H1 (cell line): ENCODE data around the gene AP4B1. TPM values are rescaled to one million over a fixed set of nuclear protein-coding genes. Genes with fewer than 3 reads are reported as not detected.

Source experiments
- CTCF ChIA-PET: fragments of 300-600 bp; sonication (Branson Sonifier 250); formaldehyde crosslinking; loops from one replicate; lab custom pipeline; 2021; ENCODE audit not compliant: partially characterized antibody; lab: Charles Lee
- POLR2A ChIA-PET: fragments of 300-600 bp; sonication (Branson Sonifier 250); formaldehyde crosslinking; loops from one replicate; lab custom pipeline; 2021; ENCODE audit warnings: inconsistent platforms; ENCODE audit not compliant: partially characterized antibody; lab: Charles Lee
- DNase-seq, 2 experiments: peaks; one replicate each; pipeline versions ENCODE4 v3.0.0 to v3.0.0-alpha.2; 2010 to 2022; ENCODE audit warnings: low spot score in 2 of 2, low read depth in 1 of 2, mixed read lengths in 1 of 2
- FAIRE-seq: peaks from 2 replicates; lab custom pipeline; 2011; peaks lifted over from hg19 to GRCh38; lab: Jason Lieb, UNC
- H2AFZ ChIP-seq: 2 replicates; pipeline ENCODE4 v1.8.1; 2012; ENCODE audit warnings: low read length, inconsistent platforms
- H2AK5ac ChIP-seq: 2 replicates; pipeline ENCODE4 v1.6.1; 2013; ENCODE audit warnings: low read depth, low read length
- H2BK120ac ChIP-seq: replicated peaks from 2 replicates; pipeline ENCODE3; 2013; ENCODE audit warnings: low read depth, low read length, inconsistent platforms
- H2BK12ac ChIP-seq: 2 replicates; pipeline ENCODE4 v1.6.1; 2013; ENCODE audit warnings: low read depth, low read length
- H2BK15ac ChIP-seq: 2 replicates; pipeline ENCODE4 v1.6.1; 2013; ENCODE audit warnings: low read length
- H2BK20ac ChIP-seq: 2 replicates; pipeline ENCODE4 v1.6.1; 2013; ENCODE audit warnings: low read length
- H2BK5ac ChIP-seq: 2 replicates; pipeline ENCODE4 v1.6.1; 2013; ENCODE audit warnings: low read depth, low read length
- H3K14ac ChIP-seq: 2 replicates; pipeline ENCODE4 v1.6.1; 2013; ENCODE audit warnings: inconsistent platforms; ENCODE audit not compliant: insufficient read length
- H3K18ac ChIP-seq: 2 replicates; pipeline ENCODE4 v1.6.1; 2013; ENCODE audit warnings: low read length; ENCODE audit errors: extremely low read depth
- H3K23ac ChIP-seq: 2 replicates; pipeline ENCODE4 v1.6.1; 2013; ENCODE audit warnings: inconsistent platforms; ENCODE audit not compliant: insufficient read length
- H3K23me2 ChIP-seq: 2 replicates; pipeline ENCODE4 v1.6.1; 2013; ENCODE audit warnings: low read depth, low read length
- H3K27ac ChIP-seq: 2 replicates; pipeline ENCODE4 v1.6.1; 2011; ENCODE audit warnings: low read depth, low read length, inconsistent platforms
- H3K27me3 ChIP-seq, 4 experiments: replicated peaks in 1 of 4; 1 replicate in 1 of 4; 2 replicates in 3 of 4; pipeline versions ENCODE4 v1.6.1 to v1.8.1; 2011 to 2013; ENCODE audit warnings: low read length in 3 of 4, mild to moderate bottlenecking in 3 of 4, inconsistent platforms in 2 of 4, mixed read lengths in 2 of 4, moderate library complexity in 1 of 4; ENCODE audit not compliant: control insufficient read depth in 3 of 4, insufficient read depth in 3 of 4; ENCODE audit errors: extremely low read depth in 1 of 4
- H3K36me3 ChIP-seq, 4 experiments: 2 replicates each; pipeline versions ENCODE4 v1.6.1 to v1.8.1; 2011 to 2013; ENCODE audit warnings: mild to moderate bottlenecking in 4 of 4, low read length in 3 of 4, moderate library complexity in 2 of 4, control low read depth in 1 of 4, inconsistent platforms in 1 of 4; ENCODE audit not compliant: insufficient read depth in 4 of 4, control insufficient read depth in 2 of 4
- H3K4ac ChIP-seq: replicated peaks from 2 replicates; pipeline ENCODE3; 2013; ENCODE audit warnings: low read length, low read depth, mixed read lengths, inconsistent platforms; ENCODE audit not compliant: insufficient read length
- H3K4me1 ChIP-seq, 4 experiments: replicated peaks in 1 of 4; 1 replicate in 1 of 4; 2 replicates in 3 of 4; pipeline versions ENCODE4 v1.6.1 to v1.8.1; 2011 to 2013; ENCODE audit warnings: low read length in 3 of 4, inconsistent platforms in 2 of 4, mixed read lengths in 1 of 4; ENCODE audit not compliant: insufficient read depth in 4 of 4, control insufficient read depth in 3 of 4
- H3K4me2 ChIP-seq, 2 experiments: 2 replicates each; pipeline versions ENCODE4 v1.6.1 to v1.8.1; 2011 to 2013; ENCODE audit warnings: low read depth in 2 of 2, low read length in 2 of 2, control low read depth in 1 of 2, inconsistent platforms in 1 of 2, mild to moderate bottlenecking in 1 of 2; ENCODE audit not compliant: insufficient read depth in 1 of 2
- H3K4me3 ChIP-seq, 4 experiments: fragments of 200-600, 300-600 bp in 1 of 4; sonication (generic), shearing (Covaris generic), sonication (Bioruptor Twin) in 1 of 4; 2 replicates each; pipeline versions ENCODE4 v1.5.1 to v1.8.1; 2011 to 2016; ENCODE audit warnings: low read length in 4 of 4, low read depth in 3 of 4, control low read depth in 2 of 4, inconsistent platforms in 2 of 4, mild to moderate bottlenecking in 2 of 4, mixed read lengths in 1 of 4, moderate library complexity in 1 of 4; ENCODE audit not compliant: insufficient read depth in 2 of 4; ENCODE audit errors: extremely low read depth in 1 of 4
- H3K56ac ChIP-seq: replicated peaks from 2 replicates; pipeline ENCODE3; 2013; ENCODE audit warnings: low read depth, mild to moderate bottlenecking, mixed read lengths, low read length, inconsistent platforms; ENCODE audit not compliant: insufficient read length
- H3K79me1 ChIP-seq: 2 replicates; pipeline ENCODE4 v1.6.1; 2013; ENCODE audit warnings: low read depth, low read length, control low read depth
- H3K79me2 ChIP-seq, 2 experiments: 2 replicates each; pipeline versions ENCODE4 v1.6.1 to v1.8.1; 2012 to 2013; ENCODE audit warnings: low read length in 2 of 2, mild to moderate bottlenecking in 2 of 2, inconsistent platforms in 1 of 2; ENCODE audit not compliant: insufficient read depth in 2 of 2, control insufficient read depth in 1 of 2
- H3K9ac ChIP-seq, 4 experiments: replicated peaks in 1 of 4; 1 replicate in 1 of 4; 2 replicates in 3 of 4; pipeline versions ENCODE4 v1.6.1 to v1.8.1; 2011 to 2013; ENCODE audit warnings: low read depth in 3 of 4, low read length in 3 of 4, control low read depth in 2 of 4, mild to moderate bottlenecking in 2 of 4, moderate library complexity in 2 of 4, inconsistent platforms in 1 of 4; ENCODE audit errors: extremely low read depth in 1 of 4
- H3K9me3 ChIP-seq, 2 experiments: 2 replicates each; pipeline versions ENCODE4 v1.6.1 to v1.8.1; 2012 to 2013; ENCODE audit warnings: mild to moderate bottlenecking in 2 of 2, moderate library complexity in 2 of 2, control low read depth in 1 of 2, inconsistent platforms in 1 of 2, low read depth in 1 of 2, low read length in 1 of 2, mixed read lengths in 1 of 2; ENCODE audit not compliant: insufficient read depth in 2 of 2
- H4K20me1 ChIP-seq, 2 experiments: replicated peaks in 1 of 2; 2 replicates each; pipeline versions ENCODE3 to v1.8.1; 2011 to 2013; ENCODE audit warnings: inconsistent platforms in 2 of 2, low read length in 2 of 2, mild to moderate bottlenecking in 1 of 2; ENCODE audit not compliant: insufficient read depth in 2 of 2, control insufficient read depth in 1 of 2
- H4K5ac ChIP-seq: 2 replicates; pipeline ENCODE4 v1.6.1; 2013; ENCODE audit warnings: low read length, low read depth, mixed read lengths, inconsistent platforms; ENCODE audit not compliant: insufficient read length
- H4K8ac ChIP-seq: 2 replicates; pipeline ENCODE4 v1.8.0; 2013; ENCODE audit warnings: mild to moderate bottlenecking, moderate library complexity, low read length, inconsistent platforms; ENCODE audit not compliant: insufficient read depth; ENCODE audit errors: extremely low read depth
- H4K91ac ChIP-seq: replicated peaks from 2 replicates; pipeline ENCODE3; 2013; ENCODE audit warnings: low read length, mixed read lengths, inconsistent platforms; ENCODE audit not compliant: insufficient read length
- ATF3 ChIP-seq: IDR thresholded peaks from 2 replicates; pipeline ENCODE4 v1.6.1; 2011; ENCODE audit warnings: low read depth, mild to moderate bottlenecking, low read length; ENCODE audit not compliant: insufficient read depth
- BACH1 ChIP-seq: IDR thresholded peaks from 2 replicates; pipeline ENCODE4 v1.6.1; 2012; ENCODE audit warnings: low read length, improper control_type of control experiment
- BRCA1 ChIP-seq: IDR thresholded peaks from 2 replicates; pipeline ENCODE4 v1.6.1; 2012; ENCODE audit warnings: low read depth, low read length, improper control_type of control experiment
- CEBPB ChIP-seq: IDR thresholded peaks from 2 replicates; pipeline ENCODE4 v1.6.1; 2012; ENCODE audit warnings: low read depth, low read length
- CHD2 ChIP-seq: IDR thresholded peaks from 2 replicates; pipeline ENCODE4 v1.6.1; 2012; ENCODE audit warnings: low read length, improper control_type of control experiment
- E2F6 ChIP-seq: IDR thresholded peaks from 2 replicates; pipeline ENCODE4 v1.6.1; 2012; ENCODE audit warnings: inconsistent platforms
- GABPA ChIP-seq: IDR thresholded peaks from 2 replicates; pipeline ENCODE4 v1.6.1; 2011; ENCODE audit warnings: mild to moderate bottlenecking, low read length, moderate library complexity, borderline replicate concordance; ENCODE audit not compliant: insufficient read depth
- HDAC2 ChIP-seq, 2 experiments: fragments of 300-600 bp in 1 of 2; sonication (generic) in 1 of 2; IDR thresholded peaks; 2 replicates each; pipeline ENCODE4 v1.6.1; 2011 to 2012; ENCODE audit warnings: low read depth in 2 of 2, low read length in 2 of 2, mild to moderate bottlenecking in 2 of 2, moderate library complexity in 2 of 2, borderline replicate concordance in 1 of 2, inconsistent platforms in 1 of 2
- MAFK ChIP-seq: IDR thresholded peaks from 2 replicates; pipeline ENCODE4 v1.6.1; 2012; ENCODE audit warnings: low read depth, mild to moderate bottlenecking, improper control_type of control experiment, low read length
- NRF1 ChIP-seq: IDR thresholded peaks from 2 replicates; pipeline ENCODE4 v1.6.1; 2011; ENCODE audit warnings: mild to moderate bottlenecking, low read depth, low read length, improper control_type of control experiment
- POU5F1 ChIP-seq: IDR thresholded peaks from 2 replicates; pipeline ENCODE4 v1.6.1; 2011; ENCODE audit warnings: low read depth, mild to moderate bottlenecking, low read length, moderate library complexity
- RBBP5 ChIP-seq: IDR thresholded peaks from 2 replicates; pipeline ENCODE4 v1.7.1; 2012; ENCODE audit warnings: low read depth, mild to moderate bottlenecking, inconsistent platforms, low read length, moderate library complexity, borderline replicate concordance
- TBP ChIP-seq: IDR thresholded peaks from 2 replicates; pipeline ENCODE4 v1.6.1; 2011; ENCODE audit warnings: low read depth, low read length, improper control_type of control experiment
- TEAD4 ChIP-seq: IDR thresholded peaks from 2 replicates; pipeline ENCODE4 v1.6.1; 2012; ENCODE audit warnings: low read depth, low read length, inconsistent platforms, mixed read lengths
- WGBS, 2 experiments: shearing (Covaris generic) in 1 of 2; methylation state at CpG; one replicate each; pipeline versions ENCODE4 v1.1.6 to v1.1.7; 2013 to 2015; ENCODE audit warnings: low lambda C conversion rate in 2 of 2, mixed read lengths in 2 of 2, inconsistent platforms in 1 of 2, low coverage in 1 of 2, missing lambda C conversion rate in 1 of 2; ENCODE audit not compliant: insufficient replicate concordance in 2 of 2, insufficient coverage in 1 of 2, insufficient read length in 1 of 2; ENCODE audit errors: extremely low coverage in 1 of 2, missing lambda C conversion rate in 1 of 2; 5-methylcytosine and 5-hydroxymethylcytosine counted together
- polyA plus RNA-seq, 7 experiments: library from polyadenylated mRNA; depleted of rRNA in 3 of 7; stranded (reverse) in 5 of 7; unstranded in 2 of 7; fragments of >200 nt in 5 of 7; fragments of 200-250 nt in 2 of 7; gene quantifications; 1 replicate in 5 of 7; 2 replicates in 1 of 7; 4 replicates in 1 of 7; pipeline versions ENCODE4 v1.2.1 to v1.2.3, GENCODE V29; 2011 to 2013; ENCODE audit warnings: missing spikeins in 2 of 7, mixed read lengths in 2 of 7
- total RNA-seq: library from RNA; stranded (reverse); fragmentation: NEBNext Ultra II Directional; extraction: Animal tissue kit (Norgen Biotek cat#: 25700); gene quantifications from 2 replicates; pipeline ENCODE4 v1.2.1, GENCODE V29; 2021

AP4B1 gene
- total and polyA plus RNA-seq, 2 of the 8 experiments (the other 6 are each of a cell fraction or from before 2014, with no cell fraction given), result 8.9 to 9.0 TPM

GRCh38 chr1:113854234-113854633 is 50.4 kb downstream of the AP4B1 start:
- POLR2A ChIA-PET, result no interaction called here
- H2AK5ac ChIP-seq, result no peak overlapping the region
- DNase-seq, result no peak
- no peak overlapping the region for H2BK12ac ChIP-seq
- no peak overlapping the region for H3K56ac ChIP-seq
- H4K20me1 ChIP-seq, result no peaks in the 10 kb centered on the region
- no peaks in the 10 kb centered on the region for H3K79me2 ChIP-seq
- H3K27ac ChIP-seq, result no peak overlapping the region
- FAIRE-seq, result no peak
- no peak overlapping the region for H4K91ac ChIP-seq
- H3K14ac ChIP-seq, result no peak overlapping the region
- H3K23me2 ChIP-seq, result no peaks in the 10 kb centered on the region
- H2AFZ ChIP-seq, result no peak overlapping the region
- no peak overlapping the region for H2BK20ac ChIP-seq
- no peaks in the 10 kb centered on the region for H3K36me3 ChIP-seq
- H3K23ac ChIP-seq, result no peak overlapping the region
- no peak overlapping the region for H2BK120ac ChIP-seq
- no peaks in the 10 kb centered on the region for H3K27me3 ChIP-seq
- no peaks in the 10 kb centered on the region for H3K4me1 ChIP-seq
- CTCF ChIA-PET, result interaction anchor here (2.2 kb wide), 1 partner anchor 18 kb away, joined by 14 read pairs; no protein-coding TSS in a partner anchor
- no peak overlapping the region for H3K9ac ChIP-seq
- no peaks in the 10 kb centered on the region for H3K79me1 ChIP-seq
- no peak overlapping the region for H4K8ac ChIP-seq
- no peak overlapping the region for H3K4me2 ChIP-seq
- H3K4ac ChIP-seq, result no peak overlapping the region
- H4K5ac ChIP-seq, result no peak overlapping the region
- WGBS, 2 experiments, result 46% methylated on average over 1 of the region's 1 CpG; no CpG with 5 or more reads in 1 of the 2 experiments
- no peaks in the 10 kb centered on the region for H3K9me3 ChIP-seq
- H3K4me3 ChIP-seq, result no peak overlapping the region
- H2BK5ac ChIP-seq, result no peak overlapping the region
- H3K18ac ChIP-seq, result no peak overlapping the region
- H2BK15ac ChIP-seq, result no peak overlapping the region
- TF ChIP-seq MAFK (no peak), TEAD4 (no peak), TBP (no peak), POU5F1 (no peak), ATF3 (no peak), BACH1 (no peak), CHD2 (no peak), RBBP5 (no peak), BRCA1 (no peak), E2F6 (no peak), NRF1 (no peak), HDAC2 (IDR thresholded peaks at IDR 0.05; ENCODE audit: borderline replicate concordance in 1 of 2, low read depth in 2 of 2, low read length in 2 of 2) (no peak), CEBPB (no peak), GABPA (no peak)
